ENCODE measurements around the gene CD83.

The CD83 gene

DNA sequence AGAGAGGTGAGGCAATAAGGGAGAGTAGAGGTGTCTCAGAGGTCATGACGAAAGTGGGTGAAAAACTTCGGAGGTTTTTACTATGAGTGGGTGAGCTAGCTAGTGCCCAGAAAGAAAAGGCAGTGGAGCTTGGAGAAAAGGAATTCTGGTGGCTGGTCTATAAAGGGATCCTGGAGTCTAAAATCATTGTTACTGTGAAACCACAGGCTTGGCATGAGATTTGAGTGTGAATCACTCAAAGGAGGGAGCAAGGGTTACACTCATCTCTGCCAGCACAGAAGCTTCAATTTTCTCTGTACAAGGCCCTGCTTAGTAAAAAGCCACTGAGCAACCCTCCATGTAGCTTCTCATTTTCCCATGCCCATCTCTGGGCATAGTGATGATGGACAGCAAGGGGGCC lies 47.5 kb downstream of the CD83 start:
- no peak overlapping the region for H3K27ac ChIP-seq
- TF ChIP-seq ZFX (IDR thresholded peaks at IDR 0.05; ENCODE audit: borderline replicate concordance) (no peak), CTCF (IDR thresholded peaks at IDR 0.05) (no peak)

DNA sequence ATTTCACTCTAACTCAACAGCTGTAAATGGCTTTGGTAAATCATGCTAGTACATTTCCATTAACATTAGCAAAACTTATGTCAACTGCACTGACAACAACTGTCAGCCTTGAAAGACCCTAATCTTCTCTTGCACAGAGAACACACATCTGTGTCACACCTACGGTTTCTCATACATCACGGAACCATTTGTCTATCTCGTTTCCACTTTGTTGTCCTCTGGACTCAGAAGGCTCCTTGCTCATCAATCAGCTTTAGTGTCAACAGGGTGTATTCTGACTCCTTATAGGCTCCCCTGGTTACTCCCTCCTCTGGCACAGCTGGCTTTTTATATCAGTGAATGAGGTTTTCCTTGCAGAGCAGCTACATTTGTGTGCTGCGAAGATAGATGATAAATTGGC lies 49.3 kb downstream of the CD83 start:
- TF ChIP-seq ZFX (IDR thresholded peaks at IDR 0.05; ENCODE audit: borderline replicate concordance) (no peak), CTCF (IDR thresholded peaks at IDR 0.05) (no peak)
- no peak overlapping the region for H3K27ac ChIP-seq

DNA sequence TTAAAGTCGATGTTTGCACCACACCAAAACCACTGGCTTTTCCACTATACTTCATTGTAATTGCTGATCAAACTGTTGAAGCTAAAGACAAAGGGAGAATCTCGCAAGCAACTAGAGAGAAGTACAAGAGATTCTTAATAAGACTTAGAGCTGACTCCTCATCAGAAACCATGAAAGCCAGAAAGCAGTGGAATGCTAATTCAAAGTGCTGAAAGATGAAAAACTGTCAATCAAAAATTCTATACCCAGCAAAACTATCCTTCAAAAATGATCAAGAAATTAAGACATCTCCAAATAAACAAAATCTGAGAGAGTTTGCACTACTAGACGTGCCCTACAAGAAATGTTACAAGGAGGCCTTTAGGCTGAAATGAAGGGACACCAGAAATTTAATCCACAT lies 52.6 kb downstream of the CD83 start:
- H3K27ac ChIP-seq: no peak overlapping the region
- TF ChIP-seq ZFX (IDR thresholded peaks at IDR 0.05; ENCODE audit: borderline replicate concordance) (no peak), CTCF (IDR thresholded peaks at IDR 0.05) (no peak)

GRCh38 chr6:14172562-14172961 lies 55.0 kb downstream of the CD83 start:
- no peak overlapping the region for H3K27ac ChIP-seq
- TF ChIP-seq CTCF (IDR thresholded peaks at IDR 0.05): no peak

DNA sequence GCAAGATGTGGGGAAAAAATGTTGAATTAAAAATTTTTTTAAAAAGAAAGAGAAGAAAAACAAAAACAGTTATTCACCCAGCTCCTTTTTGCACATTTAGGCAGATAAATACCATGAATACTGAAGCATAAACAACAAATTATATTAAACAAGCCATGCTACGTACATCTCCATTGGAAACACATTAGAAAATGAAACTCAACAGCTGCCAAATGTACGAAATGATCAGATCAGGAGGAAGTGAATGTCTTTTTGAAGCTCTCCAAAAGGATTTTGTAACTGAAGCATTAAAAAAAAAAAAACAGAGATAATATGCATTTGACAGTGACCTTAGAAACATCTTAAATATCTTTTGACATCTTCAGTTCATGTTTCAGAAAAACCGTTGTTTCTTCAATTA lies 56.7 kb downstream of the CD83 start:
- no peak for TF ChIP-seq ZFX (IDR thresholded peaks at IDR 0.05; ENCODE audit: borderline replicate concordance)
- TF ChIP-seq CTCF (IDR thresholded peaks at IDR 0.05): no peak

GRCh38 chr6:14174996-14175395 lies 57.4 kb downstream of the CD83 start:
- TF ChIP-seq ZFX (IDR thresholded peaks at IDR 0.05; ENCODE audit: borderline replicate concordance) (no peak), CTCF (IDR thresholded peaks at IDR 0.05) (no peak)

More for the DNA sequence above, 56.7 kb downstream of the CD83 start:
- H3K27ac ChIP-seq: no peak overlapping the region

DNA sequence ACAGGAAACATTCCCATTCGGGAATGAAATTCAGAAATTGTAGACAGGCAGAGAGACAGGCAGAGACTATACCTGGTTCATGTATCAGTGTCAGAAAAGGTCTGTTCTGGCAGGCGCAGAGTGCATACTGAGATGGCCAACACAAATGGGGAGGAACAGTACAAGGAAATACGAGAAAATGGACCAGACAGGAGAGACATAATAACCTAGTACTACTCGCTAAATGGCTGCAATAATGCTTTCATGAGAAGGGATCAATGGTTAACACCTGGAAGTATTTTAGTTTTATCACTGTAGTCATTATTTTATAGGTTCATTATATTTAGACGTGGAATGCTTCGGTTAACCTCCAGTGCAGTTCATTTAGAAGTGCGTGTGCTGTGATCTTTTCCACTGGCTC lies 58.9 kb downstream of the CD83 start:
- no peak overlapping the region for H3K27ac ChIP-seq

More at GRCh38 chr6:14174996-14175395, 57.4 kb downstream of the CD83 start:
- no peak overlapping the region for H3K27ac ChIP-seq

More for the DNA sequence above, 58.9 kb downstream of the CD83 start:
- TF ChIP-seq CTCF (IDR thresholded peaks at IDR 0.05): no peak
- no peak for TF ChIP-seq ZFX (IDR thresholded peaks at IDR 0.05; ENCODE audit: borderline replicate concordance)

Measured in 22Rv1 (cell line).